OCI-LY1 (cell line): ENCODE measurements around the gene CEP76.

Experiments
- H2AFZ ChIP-seq: fragments of 200-600 bp; sonication (generic), shearing (Covaris generic); 2 replicates; pipeline ENCODE4 v1.6.0; 2014; ENCODE audit warnings: antibody characterized with exemption, mild to moderate bottlenecking, low read length
- H3F3A ChIP-seq: fragments of 200-600 bp; sonication (generic), shearing (Covaris generic); 2 replicates; pipeline ENCODE4 v1.6.0; 2014; ENCODE audit warnings: mild to moderate bottlenecking, antibody characterized with exemption, low read length, moderate library complexity; ENCODE audit not compliant: insufficient read depth
- H3K27ac ChIP-seq: fragments of 200-600 bp; sonication (generic); 2 replicates; pipeline ENCODE4 v1.5.1; 2014; ENCODE audit warnings: low read length, mixed run types, mild to moderate bottlenecking, low read depth; ENCODE audit not compliant: poor library complexity, severe bottlenecking
- H3K27me3 ChIP-seq: fragments of 200-600 bp; sonication (generic); 2 replicates; pipeline ENCODE4 v1.6.0; 2014; ENCODE audit warnings: antibody characterized with exemption, mild to moderate bottlenecking, low read length, moderate library complexity; ENCODE audit not compliant: insufficient read depth
- H3K36me3 ChIP-seq: fragments of 200-600 bp; sonication (generic); 2 replicates; pipeline ENCODE4 v1.6.1; 2014; ENCODE audit warnings: mild to moderate bottlenecking, antibody characterized with exemption, low read length, moderate library complexity, mixed read lengths; ENCODE audit not compliant: insufficient read depth
- H3K4me1 ChIP-seq: fragments of 200-600 bp; sonication (generic); 2 replicates; pipeline ENCODE4 v1.5.1; 2014; ENCODE audit warnings: mild to moderate bottlenecking, low read length, moderate library complexity; ENCODE audit not compliant: insufficient read depth, severe bottlenecking
- H3K4me2 ChIP-seq: fragments of 200-600 bp; sonication (generic), shearing (Covaris generic); 2 replicates; pipeline ENCODE4 v1.6.1; 2014; ENCODE audit warnings: low read length
- H3K4me3 ChIP-seq: fragments of 200-600 bp; sonication (generic); 2 replicates; pipeline ENCODE4 v1.5.1; 2014; ENCODE audit warnings: low read length, low read depth, mild to moderate bottlenecking, mixed read lengths; ENCODE audit not compliant: poor library complexity, severe bottlenecking
- H3K79me2 ChIP-seq: fragments of 200-600 bp; shearing (Covaris generic); 2 replicates; pipeline ENCODE4 v1.6.1; 2016; ENCODE audit warnings: mixed run types, low read length, mixed read lengths; ENCODE audit not compliant: insufficient read depth
- H3K9ac ChIP-seq: fragments of 200-600 bp; sonication (generic), shearing (Covaris generic); 2 replicates; pipeline ENCODE4 v1.6.1; 2014; ENCODE audit warnings: mild to moderate bottlenecking, low read length, mixed read lengths
- H3K9me2 ChIP-seq: fragments of 200-600 bp; sonication (generic), shearing (Covaris generic); 2 replicates; pipeline ENCODE4 v1.6.1; 2014; ENCODE audit warnings: low read depth, mild to moderate bottlenecking, low read length, mixed read lengths
- H3K9me3 ChIP-seq: fragments of 200-600 bp; shearing (Covaris generic); 2 replicates; pipeline ENCODE4 v1.6.1; 2014; ENCODE audit warnings: low read length, mixed read lengths
- H4K20me1 ChIP-seq: fragments of 200-600 bp; sonication (generic), shearing (Covaris generic); 2 replicates; pipeline ENCODE4 v1.6.0; 2016; ENCODE audit warnings: mild to moderate bottlenecking, low read length; ENCODE audit not compliant: insufficient read depth
- CTCF ChIP-seq: fragments of 200-600 bp; sonication (generic), shearing (Covaris generic); IDR thresholded peaks from 2 replicates; pipeline ENCODE4 v1.5.1; 2017; ENCODE audit warnings: mild to moderate bottlenecking, antibody characterized with exemption, low read length, moderate library complexity, mixed read lengths
- EZH2 ChIP-seq: fragments of 200-600 bp; sonication (generic), shearing (Covaris generic); IDR thresholded peaks from 2 replicates; pipeline ENCODE4 v1.8.0; 2017; ENCODE audit warnings: borderline replicate concordance, mixed run types, mild to moderate bottlenecking, antibody characterized with exemption, low read length, moderate library complexity, mixed read lengths

Gene CEP76

GRCh38 chr18:12659904-12660605 lies 42.5 kb downstream of the CEP76 start:
- H3K9me3 ChIP-seq, result no peaks in the 10 kb centered on the region
- H3F3A ChIP-seq, result peaks cover 7% of the 10 kb centered on the region; the same call in 1 of the 2 replicates
- TF ChIP-seq EZH2, result no peak
- peak; percentile 98 for TF ChIP-seq CTCF
- peaks cover 16% of the 10 kb centered on the region for H3K4me1 ChIP-seq
- H4K20me1 ChIP-seq, result no peaks in the 10 kb centered on the region
- H3K4me2 ChIP-seq, result no peak overlapping the region
- H3K27me3 ChIP-seq, result peaks cover 4% of the 10 kb centered on the region; the same call in 1 of the 2 replicates
- H3K4me3 ChIP-seq, result no peak overlapping the region
- no peak overlapping the region for H3K27ac ChIP-seq
- no peaks in the 10 kb centered on the region for H3K9me2 ChIP-seq
- H3K79me2 ChIP-seq, result no peaks in the 10 kb centered on the region
- H2AFZ ChIP-seq, result no peak overlapping the region
- H3K9ac ChIP-seq, result no peak overlapping the region
- H3K36me3 ChIP-seq, result no peaks in the 10 kb centered on the region

GRCh38 chr18:12658426-12659138 lies 43.9 kb downstream of the CEP76 start:
- Histone ChIP-seq H3F3A (peaks cover 7% of the 10 kb centered on the region; the same call in 1 of the 2 replicates), H3K4me3 (peak overlapping the region; percentile 66), H3K9ac (peak overlapping the region; percentile 25; the same call in 1 of the 2 replicates), H2AFZ (peak overlapping the region; percentile 24; the same call in 1 of the 2 replicates), H4K20me1 (no peaks in the 10 kb centered on the region), H3K4me1 (peaks cover 16% of the 10 kb centered on the region), H3K27ac (no peak overlapping the region), H3K27me3 (peaks cover 4% of the 10 kb centered on the region; the same call in 1 of the 2 replicates), H3K79me2 (no peaks in the 10 kb centered on the region), H3K4me2 (peak overlapping the region; percentile 77), H3K9me2 (no peaks in the 10 kb centered on the region), H3K9me3 (no peaks in the 10 kb centered on the region), H3K36me3 (no peaks in the 10 kb centered on the region)
- TF ChIP-seq EZH2, result no peak
- TF ChIP-seq CTCF, result no peak

GRCh38 chr18:12657684-12658425 lies 44.7 kb downstream of the CEP76 start, which contains the start of gene SPIRE1:
Gene SPIRE1, minus strand, starts transcription at chr18:12658107. Its CDS starts 241 bp downstream, at chr18:12657866.
- Histone ChIP-seq H4K20me1 (no peaks in the 10 kb centered on the region), H3K4me2 (peak within 1 kb of the TSS; percentile 77), H3F3A (peaks cover 7% of the 10 kb centered on the region; the same call in 1 of the 2 replicates), H3K27ac (no peak within 1 kb of the TSS), H3K36me3 (no peaks in the 10 kb centered on the region), H3K9ac (peak within 1 kb of the TSS; percentile 25; the same call in 1 of the 2 replicates), H3K9me3 (no peaks in the 10 kb centered on the region), H3K4me1 (peaks cover 16% of the 10 kb centered on the region), H3K27me3 (peaks cover 4% of the 10 kb centered on the region; the same call in 1 of the 2 replicates), H3K4me3 (peak within 1 kb of the TSS; percentile 66), H2AFZ (peak within 1 kb of the TSS; percentile 24; the same call in 1 of the 2 replicates), H3K79me2 (no peaks in the 10 kb centered on the region), H3K9me2 (no peaks in the 10 kb centered on the region)
- TF ChIP-seq EZH2 (no peak), CTCF (no peak; the same call in 1 of the 2 replicates)
